Kidney (tissue), 14 donors: ENCODE results near the gene ID3. TPM values are rescaled to one million over a fixed set of nuclear protein-coding genes. Genes with fewer than 3 reads are reported as not detected.

Experiments used
- DNase-seq, 5 donors: peaks; one replicate each; pipeline ENCODE4 v3.0.0-alpha.2; 2013 to 2020
- FAIRE-seq: peaks from 2 replicates; lab custom pipeline; 2012; peaks lifted over from hg19 to GRCh38; lab: Jason Lieb, UNC
- H3K27ac ChIP-seq, 2 donors: one replicate each; pipeline ENCODE4 v1.7.0; 2013; ENCODE audit warnings: low read depth in 2 of 2, low read length in 2 of 2, inconsistent platforms in 1 of 2
- H3K27me3 ChIP-seq: one replicate; pipeline ENCODE4 v1.7.1; 2013; ENCODE audit warnings: low read length, inconsistent platforms; ENCODE audit not compliant: control insufficient read depth, insufficient read depth
- H3K36me3 ChIP-seq, 3 donors: one replicate each; pipeline versions ENCODE4 v1.7.0 to v1.7.1; 2013; ENCODE audit warnings: low read length in 3 of 3, control low read depth in 1 of 3, inconsistent platforms in 1 of 3; ENCODE audit not compliant: insufficient read depth in 3 of 3, control insufficient read depth in 2 of 3
- H3K4me1 ChIP-seq, 3 donors: one replicate each; pipeline versions ENCODE4 v1.7.0 to v1.7.1; 2013; ENCODE audit warnings: low read length in 3 of 3, inconsistent platforms in 1 of 3, low read depth in 1 of 3; ENCODE audit not compliant: control insufficient read depth in 2 of 3, insufficient read depth in 2 of 3
- H3K4me3 ChIP-seq, 3 donors: one replicate each; pipeline versions ENCODE4 v1.7.0 to v1.8.1; 2013; ENCODE audit warnings: low read length in 3 of 3, control low read depth in 1 of 3, inconsistent platforms in 1 of 3
- H3K9ac ChIP-seq, 3 donors: one replicate each; pipeline versions ENCODE4 v1.7.0 to v1.7.1; 2013; ENCODE audit warnings: low read length in 3 of 3, control low read depth in 1 of 3, inconsistent platforms in 1 of 3
- H3K9me3 ChIP-seq, 3 donors: one replicate each; pipeline versions ENCODE4 v1.7.0 to v1.7.1; 2013; ENCODE audit warnings: low read length in 3 of 3, control low read depth in 1 of 3, inconsistent platforms in 1 of 3; ENCODE audit not compliant: control insufficient read depth in 2 of 3, insufficient read depth in 1 of 3
- CTCF ChIP-seq: IDR thresholded peaks from 3 replicates; pipeline ENCODE4 v1.5.1; 2012; ENCODE audit warnings: mild to moderate bottlenecking, moderate library complexity, borderline replicate concordance; ENCODE audit not compliant: insufficient read depth; ENCODE audit errors: extremely low read depth
- intact Hi-C: fragments of 100-400 bp; cut with DNase I; formaldehyde crosslinking; loops from one replicate; pipeline ENCODE4 v1.11.1; 2022
- polyA plus RNA-seq: library from polyadenylated mRNA; stranded (reverse); fragments of 350-450 nt; fragmentation: Illumina TruSeq; extraction: RNeasy Lipid Tissue Mini Kit (QIAGEN cat#74804); gene quantifications from one replicate; pipeline ENCODE4 v1.2.3, GENCODE V29; 2014; ENCODE audit warnings: low read depth, low replicate concordance; ENCODE audit not compliant: insufficient read depth
- total RNA-seq: library from RNA; stranded (reverse); fragmentation: NEBNext Ultra II Directional; extraction: Animal tissue kit (Norgen Biotek cat#: 25700); gene quantifications from one replicate; pipeline ENCODE4 v1.2.1, GENCODE V29; 2021
- donor health status: control.
- donor health status: control.
- donor health status: control.
- donor health status: control.
- donor health status: control.
- donor health status: DM: yes; HTN: yes; CAD: no.
- donor health status: Normal renal cell carcinoma (clear cell type).

ID3 gene
- total and polyA plus RNA-seq, 2 donors from 2014 or later: 97.8 to 157 TPM

- DNase-seq (peak in 2 of 5 donors; percentile 51 to 58), FAIRE-seq (no peak)
- H3K27ac ChIP-seq: peak overlapping the region in 1 of 2 donors; percentile 33
- H3K4me1 ChIP-seq: peaks cover 4 to 33% (median 9%) of the 10 kb centered on the region in 3 donors
- H3K27me3 ChIP-seq: no peaks in the 10 kb centered on the region
- no peaks in the 10 kb centered on the region for H3K9me3 ChIP-seq
- no peak for TF ChIP-seq CTCF
- H3K4me3 ChIP-seq: no peak overlapping the region
- intact Hi-C loops: no loop called here
- no peaks in the 10 kb centered on the region for H3K36me3 ChIP-seq
- peak overlapping the region in 1 of 3 donors; percentile 8 for H3K9ac ChIP-seq
Observed at GRCh38 chr1:23564529-23565122, 5.3 kb upstream of the ID3 start.

- peak overlapping the region; percentile 44 to 95 for H3K27ac ChIP-seq
- DNase-seq (no peak), FAIRE-seq (no peak)
- no peak overlapping the region for H3K4me3 ChIP-seq
- H3K36me3 ChIP-seq: no peaks in the 10 kb centered on the region
- no peaks in the 10 kb centered on the region for H3K9me3 ChIP-seq
- no peak for TF ChIP-seq CTCF
- H3K4me1 ChIP-seq: peaks cover 4 to 30% (median 13%) of the 10 kb centered on the region in 3 donors
- intact Hi-C loops: no loop called here
- H3K27me3 ChIP-seq: no peaks in the 10 kb centered on the region
- peak overlapping the region in 1 of 3 donors; percentile 8 for H3K9ac ChIP-seq
Observed at GRCh38 chr1:23563755-23564374, 4.6 kb upstream of the ID3 start.

GRCh38 chr1:23563003-23563402, 3.7 kb upstream of the ID3 start:
- Histone ChIP-seq H3K4me1 (peaks cover 4 to 30% (median 18%) of the 10 kb centered on the region in 3 donors), H3K9ac (no peak overlapping the region), H3K27ac (peak overlapping the region; percentile 44 to 95), H3K36me3 (no peaks in the 10 kb centered on the region), H3K4me3 (no peak overlapping the region), H3K9me3 (no peaks in the 10 kb centered on the region), H3K27me3 (no peaks in the 10 kb centered on the region)
- no peak for TF ChIP-seq CTCF
- DNase-seq: peak in 1 of 5 donors; percentile 50
- intact Hi-C loops: no loop called here
- no peak for FAIRE-seq
